GM23338 (cell line): Measurements from ENCODE around the gene KLHL33. TPM values are rescaled to one million over a fixed set of nuclear protein-coding genes. Genes with fewer than 3 reads are reported as not detected.

Source experiments
- ATAC-seq: fragments of 200-7000 bp; cut with Tn5 transposase; 3 replicates; pipeline ENCODE4 v1.9.1; 2020
- DNase-seq: peaks from one replicate; pipeline ENCODE4 v3.0.0-alpha.2; 2015; ENCODE audit warnings: low spot score
- H2AFZ ChIP-seq: fragments of 200-600 bp; sonication (generic); 2 replicates; pipeline ENCODE4 v1.8.0; 2016; ENCODE audit warnings: antibody characterized with exemption, mild to moderate bottlenecking, moderate library complexity
- H3F3A ChIP-seq: fragments of 200-600 bp; sonication (generic); replicated peaks from 2 replicates; pipeline ENCODE4 v1.8.0; 2017; ENCODE audit warnings: antibody characterized with exemption, mixed run types, low read depth
- H3K27ac ChIP-seq: fragments of 200-600 bp; sonication (generic); 2 replicates; pipeline ENCODE4 v1.6.1; 2016; ENCODE audit warnings: low read depth
- H3K27me3 ChIP-seq: fragments of 200-600 bp; sonication (generic); 2 replicates; pipeline ENCODE4 v1.8.0; 2016; ENCODE audit warnings: mild to moderate bottlenecking, mixed run types, moderate library complexity; ENCODE audit not compliant: insufficient read depth
- H3K36me3 ChIP-seq: fragments of 200-600 bp; sonication (generic); 2 replicates; pipeline ENCODE4 v1.8.0; 2016; ENCODE audit warnings: mild to moderate bottlenecking; ENCODE audit not compliant: insufficient read depth
- H3K4me1 ChIP-seq: fragments of 200-600 bp; sonication (generic); 2 replicates; pipeline ENCODE4 v1.8.0; 2016; ENCODE audit warnings: mild to moderate bottlenecking, moderate library complexity; ENCODE audit not compliant: insufficient read depth
- H3K4me2 ChIP-seq: fragments of 200-600 bp; sonication (generic); 2 replicates; pipeline ENCODE4 v1.7.1; 2017; ENCODE audit warnings: mixed run types
- H3K4me3 ChIP-seq: fragments of 200-600 bp; sonication (generic); 2 replicates; pipeline ENCODE4 v1.6.1; 2016; ENCODE audit warnings: mixed run types
- H3K79me2 ChIP-seq: fragments of 200-600 bp; sonication (generic); replicated peaks from 2 replicates; pipeline ENCODE4 v1.8.0; 2017; ENCODE audit warnings: mild to moderate bottlenecking; ENCODE audit not compliant: insufficient read depth
- H3K9me2 ChIP-seq: fragments of 200-600 bp; sonication (generic); 2 replicates; pipeline ENCODE4 v1.8.0; 2017; ENCODE audit not compliant: insufficient read depth
- H4K20me1 ChIP-seq: fragments of 200-600 bp; sonication (generic); replicated peaks from 2 replicates; pipeline ENCODE4 v1.8.0; 2017; ENCODE audit warnings: mild to moderate bottlenecking; ENCODE audit not compliant: insufficient read depth
- H3K27ac Mint-ChIP-seq: 2 replicates; pipeline ENCODE4 v1.8.0; 2020; ENCODE audit warnings: inconsistent platforms, mild to moderate bottlenecking, moderate library complexity, mixed read lengths
- H3K27me3 Mint-ChIP-seq: 3 replicates; pipeline ENCODE4 v1.8.0; 2022; ENCODE audit warnings: low read depth, mild to moderate bottlenecking, moderate library complexity, mixed read lengths, inconsistent platforms; ENCODE audit not compliant: insufficient read depth, poor library complexity
- H3K36me3 Mint-ChIP-seq: 3 replicates; pipeline ENCODE4 v1.8.0; 2021; ENCODE audit warnings: low read depth, mild to moderate bottlenecking, inconsistent platforms, moderate library complexity, mixed read lengths
- H3K4me1 Mint-ChIP-seq: 3 replicates; pipeline ENCODE4 v1.8.0; 2020; ENCODE audit warnings: mild to moderate bottlenecking, inconsistent platforms, mixed read lengths
- H3K4me3 Mint-ChIP-seq: 3 replicates; pipeline ENCODE4 v1.8.0; 2021; ENCODE audit warnings: moderate library complexity, mild to moderate bottlenecking, inconsistent platforms, mixed read lengths
- H3K9me3 Mint-ChIP-seq: 3 replicates; pipeline ENCODE4 v1.8.0; 2020; ENCODE audit warnings: moderate library complexity, mild to moderate bottlenecking, inconsistent platforms, mixed read lengths
- CREB1 ChIP-seq: fragments of 250-450 bp; sonication (Bioruptor Pico); IDR thresholded peaks from 2 replicates; pipeline ENCODE4 v1.5.0; 2020; ENCODE audit warnings: low read depth, mild to moderate bottlenecking, moderate library complexity
- CTCF ChIP-seq, 2 experiments: fragments of 200-600 bp in 1 of 2; sonication (generic) in 1 of 2; conservative IDR thresholded peaks; 2 replicates each; pipeline versions ENCODE4 v1.5.1 to v1.6.1; 2016 to 2017; ENCODE audit warnings: antibody characterized with exemption in 2 of 2, low read depth in 2 of 2, mild to moderate bottlenecking in 2 of 2, moderate library complexity in 1 of 2
- ETS1 ChIP-seq: IDR thresholded peaks from 2 replicates; pipeline ENCODE4 v1.6.1; 2016; ENCODE audit warnings: antibody characterized with exemption
- EZH2phosphoT487 ChIP-seq: fragments of 200-600 bp; sonication (generic); IDR thresholded peaks from one replicate; pipeline ENCODE4 v1.8.1; 2018; ENCODE audit warnings: antibody characterized with exemption; ENCODE audit not compliant: unreplicated experiment
- JUNB ChIP-seq: IDR thresholded peaks from one replicate; pipeline ENCODE4 v1.6.1; 2016; ENCODE audit warnings: antibody characterized with exemption; ENCODE audit not compliant: unreplicated experiment
- POLR2AphosphoS5 ChIP-seq: IDR thresholded peaks from 2 replicates; pipeline ENCODE4 v1.6.1; 2016; ENCODE audit warnings: antibody characterized with exemption, low read depth
- STAT1 ChIP-seq: IDR thresholded peaks from one replicate; pipeline ENCODE4 v1.6.1; 2016; ENCODE audit warnings: antibody characterized with exemption; ENCODE audit not compliant: unreplicated experiment
- ZNF114 ChIP-seq: fragments of 250-450 bp; sonication (Bioruptor Pico); IDR thresholded peaks from 2 replicates; pipeline ENCODE4 v1.5.0; 2020; ENCODE audit warnings: mild to moderate bottlenecking, moderate library complexity
- ZNF462 ChIP-seq: fragments of 250-450 bp; sonication (Bioruptor Pico); IDR thresholded peaks from 2 replicates; pipeline ENCODE4 v1.5.0; 2020; ENCODE audit warnings: mild to moderate bottlenecking, moderate library complexity
- polyA plus RNA-seq: library from polyadenylated mRNA; unstranded; fragments of >200 nt; fragmentation: Nextera tagmentation; extraction: Ambion mirVana; gene quantifications from 2 replicates; pipeline ENCODE4 v1.2.1, GENCODE V29; 2016
- total RNA-seq: library from RNA; depleted of rRNA; stranded (reverse); fragments of >200 nt; shearing (Covaris generic); gene quantifications from 2 replicates; pipeline ENCODE4 v1.2.3, GENCODE V29; 2014

Gene KLHL33
- total and polyA plus RNA-seq, 2 experiments from 2014 or later = 0.15 to 0.35 TPM

- H3K79me2 ChIP-seq = peaks cover 6% of the 10 kb centered on the region; the same call in 1 of the 2 replicates
- H3K4me1 ChIP-seq = peaks cover 17% of the 10 kb centered on the region
- H3K9me2 ChIP-seq = no peaks in the 10 kb centered on the region
- peak overlapping the region; percentile 93 for H3K4me3 Mint-ChIP-seq
- H3K4me1 Mint-ChIP-seq = peaks cover 18% of the 10 kb centered on the region; the same call in 2 of the 3 replicates
- peak overlapping the region; percentile 97 for H3K4me2 ChIP-seq
- peak overlapping the region; percentile 100 for H2AFZ ChIP-seq
- no peaks in the 10 kb centered on the region; the same call in 2 of the 3 replicates for H3K36me3 Mint-ChIP-seq
- peak; percentile 40 for DNase-seq
- H3K27me3 Mint-ChIP-seq = peaks cover 8% of the 10 kb centered on the region
- H3K36me3 ChIP-seq = no peaks in the 10 kb centered on the region
- no peaks in the 10 kb centered on the region for H4K20me1 ChIP-seq
- peaks cover 7% of the 10 kb centered on the region; the same call in 1 of the 2 replicates for H3K27me3 ChIP-seq
- peak overlapping the region; percentile 99 for H3K4me3 ChIP-seq
- peaks cover 4% of the 10 kb centered on the region; the same call in 1 of the 2 replicates for H3F3A ChIP-seq
- no peak overlapping the region for H3K27ac ChIP-seq
- H3K27ac Mint-ChIP-seq = no peak overlapping the region
- TF ChIP-seq CTCF (conservative IDR thresholded peaks at IDR 0.05; ENCODE audit: low read depth in 2 of 2) = no peak
- TF ChIP-seq JUNB = no peak
- no peak for TF ChIP-seq STAT1
- no peak for TF ChIP-seq ETS1
- no peak for TF ChIP-seq CREB1 (CRISPR knock-in tag)
- no peak for TF ChIP-seq ZNF114 (CRISPR knock-in tag)
- TF ChIP-seq EZH2phosphoT487 = no peak
- ATAC-seq = peak; percentile 31
- H3K9me3 Mint-ChIP-seq = no peaks in the 10 kb centered on the region; the same call in 1 of the 3 replicates
Observed at GRCh38 chr14:20413744-20414082, 22.3 kb downstream of the KLHL33 start.

- peak within 1 kb of the TSS; percentile 93 for H3K4me3 Mint-ChIP-seq
- peaks cover 6% of the 10 kb centered on the region for H3K27me3 Mint-ChIP-seq
- Histone ChIP-seq H3K9me2 (no peaks in the 10 kb centered on the region), H3K36me3 (no peaks in the 10 kb centered on the region), H3F3A (peaks cover 4% of the 10 kb centered on the region; the same call in 1 of the 2 replicates), H3K27me3 (peaks cover 7% of the 10 kb centered on the region; the same call in 1 of the 2 replicates), H3K4me2 (peak within 1 kb of the TSS; percentile 97), H3K4me3 (peak within 1 kb of the TSS; percentile 99), H4K20me1 (no peaks in the 10 kb centered on the region), H3K27ac (peak within 1 kb of the TSS; percentile 90), H3K79me2 (peaks cover 6% of the 10 kb centered on the region; the same call in 1 of the 2 replicates), H2AFZ (peak within 1 kb of the TSS; percentile 100), H3K4me1 (peaks cover 17% of the 10 kb centered on the region)
- H3K9me3 Mint-ChIP-seq = no peaks in the 10 kb centered on the region; the same call in 1 of the 3 replicates
- DNase-seq (peak; percentile 93), ATAC-seq (peak; percentile 91)
- H3K4me1 Mint-ChIP-seq = peaks cover 18% of the 10 kb centered on the region; the same call in 2 of the 3 replicates
- H3K27ac Mint-ChIP-seq = no peak within 1 kb of the TSS
- no peak for TF ChIP-seq ZNF462 (CRISPR knock-in tag)
- TF ChIP-seq CREB1 (CRISPR knock-in tag) = no peak
- peak; percentile 50 for TF ChIP-seq POLR2AphosphoS5
- H3K36me3 Mint-ChIP-seq = peaks cover under 1% of the 10 kb centered on the region; the same call in 1 of the 3 replicates
Observed at GRCh38 chr14:20412876-20413743, 22.9 kb downstream of the KLHL33 start, which contains the start of gene TEP1. Gene TEP1 (minus strand): TSS chr14:20413501. CDS start chr14:20408439, 5,062 bp downstream.
